GM06990 (cell line): ENCODE measurements around the gene CLNK.

Experiments used
- DNase-seq: peaks from one replicate; pipeline ENCODE4 v3.0.0-alpha.2; 2011; ENCODE audit not compliant: insufficient read length; ENCODE audit errors: extremely low read depth
- H3K27me3 ChIP-seq: replicated peaks from 2 replicates; pipeline ENCODE4 v1.6.0; 2011; ENCODE audit warnings: low read length; ENCODE audit not compliant: control insufficient read depth, insufficient read depth
- H3K36me3 ChIP-seq: 2 replicates; pipeline ENCODE4 v1.5.1; 2011; ENCODE audit warnings: low read length; ENCODE audit not compliant: control insufficient read depth, insufficient read depth
- H3K4me3 ChIP-seq: replicated peaks from 2 replicates; pipeline ENCODE4 v1.5.1; 2011; ENCODE audit warnings: low read depth, mild to moderate bottlenecking, control low read depth, low read length
- CTCF ChIP-seq: IDR thresholded peaks from 2 replicates; pipeline ENCODE4 v1.5.1; 2011; ENCODE audit warnings: low read length, control low read depth, mild to moderate bottlenecking, inconsistent platforms; ENCODE audit not compliant: insufficient read depth, poor library complexity, severe bottlenecking

Gene CLNK

GRCh38 chr4:10611673-10612072 lies 72.9 kb downstream of the CLNK start:
- Histone ChIP-seq H3K4me3 (no peak overlapping the region), H3K27me3 (no peaks in the 10 kb centered on the region), H3K36me3 (no peaks in the 10 kb centered on the region)
- DNase-seq, result no peak
- no peak for TF ChIP-seq CTCF

- no peak for DNase-seq
- Histone ChIP-seq H3K36me3 (no peaks in the 10 kb centered on the region), H3K27me3 (no peaks in the 10 kb centered on the region), H3K4me3 (no peak overlapping the region)
- TF ChIP-seq CTCF, result no peak
Observed at GRCh38 chr4:10608501-10609219, 75.9 kb downstream of the CLNK start.

GRCh38 chr4:10607206-10607605 lies 77.4 kb downstream of the CLNK start:
- H3K27me3 ChIP-seq, result no peaks in the 10 kb centered on the region
- no peak for TF ChIP-seq CTCF

GRCh38 chr4:10606483-10607155 lies 77.9 kb downstream of the CLNK start:
- Histone ChIP-seq H3K27me3 (no peaks in the 10 kb centered on the region), H3K36me3 (no peaks in the 10 kb centered on the region), H3K4me3 (no peak overlapping the region)
- no peak for DNase-seq
- no peak for TF ChIP-seq CTCF

More at GRCh38 chr4:10607206-10607605, 77.4 kb downstream of the CLNK start:
- H3K4me3 ChIP-seq, result no peak overlapping the region
- H3K36me3 ChIP-seq, result no peaks in the 10 kb centered on the region
- DNase-seq, result no peak

- DNase-seq, result no peak
- Histone ChIP-seq H3K4me3 (no peak overlapping the region), H3K36me3 (no peaks in the 10 kb centered on the region), H3K27me3 (no peaks in the 10 kb centered on the region)
- TF ChIP-seq CTCF, result no peak
Observed at GRCh38 chr4:10605746-10606482, 78.7 kb downstream of the CLNK start.
